Measurements from ENCODE around the gene LDHB.

The LDHB gene

GRCh38 chr12:21683115-21683514 is 25.5 kb upstream of the LDHB start:
- no peaks in the 10 kb centered on the region for H3F3A ChIP-seq (ENCODE audit: control insufficient read depth, insufficient read depth)
- no peaks in the 10 kb centered on the region for H3K9me3 ChIP-seq (ENCODE audit: control insufficient read depth, insufficient read depth, low read length)
- H3K27ac ChIP-seq (ENCODE audit: low read depth, low read length) = no peak overlapping the region
- peaks cover 11% of the 10 kb centered on the region for H3K27me3 ChIP-seq (ENCODE audit: control insufficient read depth, low read length)
- H3K4me2 ChIP-seq (ENCODE audit: low read length) = no peak overlapping the region
- no peaks in the 10 kb centered on the region for H4K20me1 ChIP-seq (ENCODE audit: control insufficient read depth, insufficient read depth, low read depth, low read length)
- no peaks in the 10 kb centered on the region for H3K9me2 ChIP-seq (replicated peaks; ENCODE audit: control insufficient read depth, low read length)
- peaks cover 8% of the 10 kb centered on the region for H3K4me1 ChIP-seq (ENCODE audit: control insufficient read depth, low read length)
- TF ChIP-seq EZH2phosphoT487 (IDR thresholded peaks at IDR 0.05; ENCODE audit: borderline replicate concordance, low read length) (no peak), CTCF (IDR thresholded peaks at IDR 0.05; ENCODE audit: low read depth, low read length, poor library complexity, severe bottlenecking) (no peak)
- H3K4me3 ChIP-seq (ENCODE audit: low read length) = no peak overlapping the region
- no peaks in the 10 kb centered on the region for H3K79me2 ChIP-seq (ENCODE audit: control insufficient read depth, low read length)
- H3K36me3 ChIP-seq (ENCODE audit: control insufficient read depth, low read length) = no peaks in the 10 kb centered on the region

GRCh38 chr12:21678959-21679358 is 21.3 kb upstream of the LDHB start:
- H3K4me2 ChIP-seq (ENCODE audit: low read length) = no peak overlapping the region
- no peaks in the 10 kb centered on the region for H3K79me2 ChIP-seq (ENCODE audit: control insufficient read depth, low read length)
- H3K4me3 ChIP-seq (ENCODE audit: low read length) = no peak overlapping the region
- H3K36me3 ChIP-seq (ENCODE audit: control insufficient read depth, low read length) = no peaks in the 10 kb centered on the region
- TF ChIP-seq EZH2phosphoT487 (IDR thresholded peaks at IDR 0.05; ENCODE audit: borderline replicate concordance, low read length) (no peak), CTCF (IDR thresholded peaks at IDR 0.05; ENCODE audit: low read depth, low read length, poor library complexity, severe bottlenecking) (no peak)
- no peaks in the 10 kb centered on the region for H3K9me3 ChIP-seq (ENCODE audit: control insufficient read depth, insufficient read depth, low read length)
- peaks cover 9% of the 10 kb centered on the region; the same call in 1 of the 2 replicates for H3K27me3 ChIP-seq (ENCODE audit: control insufficient read depth, low read length)
- no peaks in the 10 kb centered on the region for H4K20me1 ChIP-seq (ENCODE audit: control insufficient read depth, insufficient read depth, low read depth, low read length)
- no peaks in the 10 kb centered on the region for H3K9me2 ChIP-seq (replicated peaks; ENCODE audit: control insufficient read depth, low read length)
- H3K27ac ChIP-seq (ENCODE audit: low read depth, low read length) = no peak overlapping the region
- peaks cover 8% of the 10 kb centered on the region for H3K4me1 ChIP-seq (ENCODE audit: control insufficient read depth, low read length)
- no peaks in the 10 kb centered on the region for H3F3A ChIP-seq (ENCODE audit: control insufficient read depth, insufficient read depth)

DNA sequence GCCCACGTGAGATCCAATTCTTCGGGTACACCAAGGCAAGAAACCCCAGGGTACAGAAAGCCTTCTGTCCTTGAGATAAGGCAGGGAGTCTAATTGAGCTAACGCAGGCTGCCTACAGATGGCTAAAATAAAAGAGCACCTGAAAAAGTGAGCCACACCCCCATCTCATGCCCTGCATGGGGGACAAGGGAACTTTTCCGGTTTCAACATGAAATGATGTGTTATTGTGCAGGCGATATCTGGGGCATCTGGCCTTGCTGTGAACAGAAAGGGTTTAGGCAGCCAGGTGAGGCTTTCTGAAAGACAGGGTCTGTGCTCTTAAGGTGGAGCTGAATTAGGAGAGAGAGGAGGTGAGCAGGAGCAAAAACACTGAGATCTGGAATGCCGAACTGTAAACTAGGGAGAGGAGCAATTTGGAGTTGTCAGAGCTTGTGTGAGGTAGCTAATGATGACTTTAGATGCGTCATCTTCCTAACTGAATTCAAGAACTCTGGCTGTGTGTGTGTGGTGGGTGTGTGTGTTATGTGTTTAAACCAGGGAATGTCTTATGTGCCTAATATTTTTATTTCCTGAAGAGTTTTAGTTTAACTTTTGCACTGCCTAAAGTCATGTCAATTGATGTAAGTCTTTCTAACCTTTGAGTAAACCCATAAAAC is 20.1 kb upstream of the LDHB start:
- Histone ChIP-seq H3F3A (ENCODE audit: control insufficient read depth, insufficient read depth) (no peaks in the 10 kb centered on the region), H3K9me3 (ENCODE audit: control insufficient read depth, insufficient read depth, low read length) (no peaks in the 10 kb centered on the region), H3K36me3 (ENCODE audit: control insufficient read depth, low read length) (no peaks in the 10 kb centered on the region), H3K27me3 (ENCODE audit: control insufficient read depth, low read length) (peaks cover 5% of the 10 kb centered on the region; the same call in 1 of the 2 replicates), H3K9me2 (replicated peaks; ENCODE audit: control insufficient read depth, low read length) (no peaks in the 10 kb centered on the region), H3K4me3 (ENCODE audit: low read length) (no peak overlapping the region), H3K79me2 (ENCODE audit: control insufficient read depth, low read length) (no peaks in the 10 kb centered on the region), H3K4me1 (ENCODE audit: control insufficient read depth, low read length) (peaks cover 8% of the 10 kb centered on the region), H4K20me1 (ENCODE audit: control insufficient read depth, insufficient read depth, low read depth, low read length) (no peaks in the 10 kb centered on the region), H3K4me2 (ENCODE audit: low read length) (no peak overlapping the region), H3K27ac (ENCODE audit: low read depth, low read length) (no peak overlapping the region)
- no peak for TF ChIP-seq EZH2phosphoT487 (IDR thresholded peaks at IDR 0.05; ENCODE audit: borderline replicate concordance, low read length)
- TF ChIP-seq CTCF (IDR thresholded peaks at IDR 0.05; ENCODE audit: low read depth, low read length, poor library complexity, severe bottlenecking) = no peak
